ENCODE data around the gene NELFA. TPM values are rescaled to one million over a fixed set of nuclear protein-coding genes. Genes with fewer than 3 reads are reported as not detected.

NELFA gene
- total RNA-seq, 2 experiments from 2014 or later, result 32.2 to 35.6 TPM

GRCh38 chr4:1961563-1961962 is 47.2 kb downstream of the NELFA start:
- DNase-seq (no peak), ATAC-seq (no peak)
- Mint-ChIP-seq H3K4me3 (no peak overlapping the region), H3K36me3 (ENCODE audit: low read depth) (peaks cover 86% of the 10 kb centered on the region), H3K4me1 (ENCODE audit: low read depth) (no peaks in the 10 kb centered on the region), H3K27ac (no peak overlapping the region), H3K9me3 (ENCODE audit: insufficient read depth) (no peaks in the 10 kb centered on the region), H3K27me3 (ENCODE audit: low read depth) (no peaks in the 10 kb centered on the region)
- CTCF ChIA-PET, result interaction anchor here (1.5 kb wide), 1 partner anchor 24 kb away, joined by 4 read pairs; no protein-coding TSS in a partner anchor
- POLR2A ChIA-PET, result no interaction called here

- POLR2A ChIA-PET, result no interaction called here
- Mint-ChIP-seq H3K4me1 (ENCODE audit: low read depth) (no peaks in the 10 kb centered on the region), H3K27me3 (ENCODE audit: low read depth) (no peaks in the 10 kb centered on the region), H3K27ac (no peak overlapping the region), H3K9me3 (ENCODE audit: insufficient read depth) (no peaks in the 10 kb centered on the region), H3K4me3 (no peak overlapping the region), H3K36me3 (ENCODE audit: low read depth) (peaks cover 87% of the 10 kb centered on the region)
- CTCF ChIA-PET, result interaction anchor here (1.5 kb wide), 1 partner anchor 24 kb away, joined by 4 read pairs; no protein-coding TSS in a partner anchor
- no peak for ATAC-seq
- DNase-seq, result no peak
Measured at GRCh38 chr4:1961038-1961437, 47.7 kb downstream of the NELFA start.

DNA sequence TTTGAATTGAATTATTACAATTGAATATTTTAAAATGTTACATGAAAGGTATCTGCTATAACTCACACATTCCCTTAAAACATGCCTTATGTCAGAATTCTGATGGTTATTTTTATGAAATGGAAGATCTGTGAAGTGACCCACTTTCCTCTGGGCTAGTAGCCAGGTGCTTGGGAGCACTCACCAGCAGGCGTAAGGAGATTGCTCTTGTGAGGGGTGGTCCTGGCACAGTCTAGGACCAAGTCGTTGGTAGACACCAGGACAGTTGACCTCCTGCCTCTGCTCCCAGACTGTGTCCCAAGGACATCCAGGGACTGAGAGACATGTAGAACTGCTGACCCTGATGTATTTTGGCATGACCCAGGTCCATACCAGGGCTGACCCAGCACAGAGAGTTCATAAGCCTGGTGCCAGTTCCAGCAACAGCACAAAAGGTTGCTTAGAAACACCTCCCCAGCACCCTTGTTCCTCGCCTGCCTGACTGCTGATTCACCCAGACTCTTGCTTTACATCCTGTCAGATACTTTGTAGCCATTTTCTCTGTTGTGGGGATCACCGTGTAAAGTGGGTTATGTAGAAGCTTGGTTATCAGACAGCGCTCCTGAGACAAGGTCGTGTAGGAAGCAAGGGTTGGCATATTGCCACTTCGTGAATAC is 48.5 kb downstream of the NELFA start:
- no peaks in the 10 kb centered on the region for H3K9me3 Mint-ChIP-seq (ENCODE audit: insufficient read depth)
- ChIA-PET POLR2A (no interaction called here), CTCF (no interaction called here)
- DNase-seq (no peak), ATAC-seq (no peak)
- H3K36me3 Mint-ChIP-seq (ENCODE audit: low read depth), result peaks cover 87% of the 10 kb centered on the region
- H3K4me1 Mint-ChIP-seq (ENCODE audit: low read depth), result no peaks in the 10 kb centered on the region
- no peaks in the 10 kb centered on the region for H3K27me3 Mint-ChIP-seq (ENCODE audit: low read depth)
- H3K4me3 Mint-ChIP-seq, result no peak overlapping the region
- H3K27ac Mint-ChIP-seq, result no peak overlapping the region

GRCh38 chr4:1959104-1959384 is 49.7 kb downstream of the NELFA start:
- no peak for ATAC-seq
- no peak overlapping the region for H3K27ac Mint-ChIP-seq
- no peaks in the 10 kb centered on the region for H3K27me3 Mint-ChIP-seq (ENCODE audit: low read depth)
- ChIA-PET POLR2A (no interaction called here), CTCF (no interaction called here)
- no peaks in the 10 kb centered on the region for H3K9me3 Mint-ChIP-seq (ENCODE audit: insufficient read depth)
- no peak overlapping the region for H3K4me3 Mint-ChIP-seq
- no peaks in the 10 kb centered on the region for H3K4me1 Mint-ChIP-seq (ENCODE audit: low read depth)
- no peak for DNase-seq
- H3K36me3 Mint-ChIP-seq (ENCODE audit: low read depth), result peaks cover 86% of the 10 kb centered on the region

DNA sequence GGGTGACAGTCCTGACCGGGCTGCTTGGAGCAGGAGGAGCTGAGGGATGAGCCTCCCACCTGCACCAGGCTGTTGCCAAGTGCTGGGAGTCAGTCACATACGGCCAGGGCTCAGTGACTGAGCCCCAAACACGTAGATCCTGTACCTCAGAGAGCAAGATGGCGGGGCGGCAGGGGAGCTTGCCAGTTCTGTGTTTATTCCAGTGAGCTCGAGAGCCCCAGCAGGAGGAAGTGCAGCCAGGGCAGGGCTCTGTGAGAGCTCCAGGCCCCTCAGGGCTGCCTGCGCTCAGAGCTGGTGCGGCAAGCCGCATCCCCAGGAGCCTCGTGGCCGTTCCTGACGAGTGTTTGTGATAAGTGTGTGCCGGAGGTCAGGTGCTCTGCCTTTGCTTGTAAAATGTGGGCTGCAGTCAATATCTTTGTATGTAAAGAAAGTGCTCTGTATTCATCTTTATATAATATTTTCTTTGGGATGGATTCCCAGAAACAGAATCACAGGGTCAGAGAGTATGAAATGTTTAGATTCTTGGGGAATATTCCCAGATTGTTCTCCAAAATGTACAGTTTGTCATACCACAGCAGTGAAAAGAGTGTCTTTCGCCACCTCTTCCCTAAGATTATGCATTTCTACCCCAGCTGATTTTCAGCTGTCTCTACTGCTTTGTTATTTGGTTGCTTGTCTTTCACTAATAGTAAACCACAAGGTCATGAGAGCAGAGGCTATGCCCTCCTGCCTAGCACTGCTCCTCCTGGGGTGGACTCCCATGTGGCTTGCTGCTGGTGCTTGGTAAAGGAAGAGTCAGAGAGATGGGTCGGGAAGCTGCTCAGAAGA is 50.3 kb downstream of the NELFA start:
- Mint-ChIP-seq H3K27ac (peak overlapping the region; percentile 25), H3K27me3 (ENCODE audit: low read depth) (no peaks in the 10 kb centered on the region), H3K9me3 (ENCODE audit: insufficient read depth) (no peaks in the 10 kb centered on the region), H3K36me3 (ENCODE audit: low read depth) (peaks cover 83% of the 10 kb centered on the region), H3K4me3 (no peak overlapping the region), H3K4me1 (ENCODE audit: low read depth) (no peaks in the 10 kb centered on the region)
- POLR2A ChIA-PET, result no interaction called here
- DNase-seq, result no peak
- no peak for ATAC-seq
- CTCF ChIA-PET, result interaction anchor here (0.7 kb wide), 1 partner anchor 52 kb away, joined by 3 read pairs; no protein-coding TSS in a partner anchor

- DNase-seq (no peak), ATAC-seq (no peak)
- POLR2A ChIA-PET, result no interaction called here
- Mint-ChIP-seq H3K4me1 (ENCODE audit: low read depth) (no peaks in the 10 kb centered on the region), H3K27ac (no peak overlapping the region), H3K27me3 (ENCODE audit: low read depth) (no peaks in the 10 kb centered on the region), H3K36me3 (ENCODE audit: low read depth) (peaks cover 73% of the 10 kb centered on the region), H3K4me3 (no peak overlapping the region), H3K9me3 (ENCODE audit: insufficient read depth) (no peaks in the 10 kb centered on the region)
- CTCF ChIA-PET, result no interaction called here
Measured at GRCh38 chr4:1956631-1957030, 52.1 kb downstream of the NELFA start.

GRCh38 chr4:1953335-1953734 is 55.4 kb downstream of the NELFA start:
- ChIA-PET CTCF (no interaction called here), POLR2A (no interaction called here)
- peaks cover 71% of the 10 kb centered on the region for H3K36me3 Mint-ChIP-seq (ENCODE audit: low read depth)

DNA sequence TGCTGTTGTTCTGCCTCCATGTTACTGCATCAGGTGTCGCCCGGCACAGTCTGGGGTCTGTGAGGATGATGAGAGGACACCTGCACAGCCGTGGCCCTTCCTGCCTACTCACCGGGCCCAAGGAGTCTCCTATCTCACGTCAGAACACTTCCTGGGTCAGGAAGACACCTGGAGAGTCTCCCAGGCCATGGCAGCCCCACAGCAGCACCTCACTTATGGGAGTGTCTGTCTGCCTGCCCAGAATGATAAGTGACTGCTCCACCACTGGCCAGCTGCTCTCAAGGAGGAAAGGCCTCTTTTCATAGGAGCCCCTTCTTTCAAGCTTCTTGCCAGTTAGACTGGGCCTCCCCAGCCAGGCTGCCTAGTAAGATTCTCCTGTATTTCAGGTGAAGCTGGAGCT is 56.1 kb downstream of the NELFA start:
- Mint-ChIP-seq H3K27me3 (ENCODE audit: low read depth) (no peaks in the 10 kb centered on the region), H3K4me3 (no peak overlapping the region), H3K9me3 (ENCODE audit: insufficient read depth) (no peaks in the 10 kb centered on the region), H3K36me3 (ENCODE audit: low read depth) (peaks cover 71% of the 10 kb centered on the region), H3K4me1 (ENCODE audit: low read depth) (peaks cover 8% of the 10 kb centered on the region), H3K27ac (no peak overlapping the region)
- POLR2A ChIA-PET, result no interaction called here
- ATAC-seq (no peak), DNase-seq (no peak)
- CTCF ChIA-PET, result interaction anchor here (0.5 kb wide), 1 partner anchor 31 kb away, joined by 3 read pairs; no protein-coding TSS in a partner anchor

More at GRCh38 chr4:1953335-1953734, 55.4 kb downstream of the NELFA start:
- ATAC-seq (no peak), DNase-seq (no peak)
- Mint-ChIP-seq H3K27ac (no peak overlapping the region), H3K27me3 (ENCODE audit: low read depth) (no peaks in the 10 kb centered on the region), H3K4me3 (no peak overlapping the region), H3K4me1 (ENCODE audit: low read depth) (peaks cover 8% of the 10 kb centered on the region), H3K9me3 (ENCODE audit: insufficient read depth) (no peaks in the 10 kb centered on the region)

GRCh38 chr4:1952058-1952700 is 56.6 kb downstream of the NELFA start:
- H3K9me3 Mint-ChIP-seq (ENCODE audit: insufficient read depth), result no peaks in the 10 kb centered on the region
- H3K36me3 Mint-ChIP-seq (ENCODE audit: low read depth), result peaks cover 69% of the 10 kb centered on the region
- H3K27ac Mint-ChIP-seq, result no peak overlapping the region
- no peak for DNase-seq
- no peaks in the 10 kb centered on the region for H3K27me3 Mint-ChIP-seq (ENCODE audit: low read depth)
- ChIA-PET CTCF (interaction anchor here (0.5 kb wide), 1 partner anchor 31 kb away, joined by 3 read pairs; no protein-coding TSS in a partner anchor), POLR2A (no interaction called here)
- ATAC-seq, result no peak
- no peak overlapping the region for H3K4me3 Mint-ChIP-seq
- H3K4me1 Mint-ChIP-seq (ENCODE audit: low read depth), result peaks cover 8% of the 10 kb centered on the region

- ATAC-seq, result no peak
- CTCF ChIA-PET, result no interaction called here
- Mint-ChIP-seq H3K27me3 (ENCODE audit: low read depth) (no peaks in the 10 kb centered on the region), H3K9me3 (ENCODE audit: insufficient read depth) (no peaks in the 10 kb centered on the region), H3K27ac (no peak overlapping the region), H3K4me3 (no peak overlapping the region), H3K4me1 (ENCODE audit: low read depth) (peaks cover 8% of the 10 kb centered on the region), H3K36me3 (ENCODE audit: low read depth) (peaks cover 65% of the 10 kb centered on the region)
- no peak for DNase-seq
- POLR2A ChIA-PET, result no interaction called here
Measured at GRCh38 chr4:1950369-1950768, 58.4 kb downstream of the NELFA start.

GRCh38 chr4:1948892-1949436 is 59.8 kb downstream of the NELFA start:
- peaks cover 8% of the 10 kb centered on the region for H3K4me1 Mint-ChIP-seq (ENCODE audit: low read depth)
- H3K27ac Mint-ChIP-seq, result peak overlapping the region; percentile 28
- no peaks in the 10 kb centered on the region for H3K27me3 Mint-ChIP-seq (ENCODE audit: low read depth)
- ChIA-PET CTCF (no interaction called here), POLR2A (no interaction called here)
- H3K4me3 Mint-ChIP-seq, result no peak overlapping the region
- peaks cover 64% of the 10 kb centered on the region for H3K36me3 Mint-ChIP-seq (ENCODE audit: low read depth)
- no peak for ATAC-seq
- no peak for DNase-seq
- no peaks in the 10 kb centered on the region for H3K9me3 Mint-ChIP-seq (ENCODE audit: insufficient read depth)

DNA sequence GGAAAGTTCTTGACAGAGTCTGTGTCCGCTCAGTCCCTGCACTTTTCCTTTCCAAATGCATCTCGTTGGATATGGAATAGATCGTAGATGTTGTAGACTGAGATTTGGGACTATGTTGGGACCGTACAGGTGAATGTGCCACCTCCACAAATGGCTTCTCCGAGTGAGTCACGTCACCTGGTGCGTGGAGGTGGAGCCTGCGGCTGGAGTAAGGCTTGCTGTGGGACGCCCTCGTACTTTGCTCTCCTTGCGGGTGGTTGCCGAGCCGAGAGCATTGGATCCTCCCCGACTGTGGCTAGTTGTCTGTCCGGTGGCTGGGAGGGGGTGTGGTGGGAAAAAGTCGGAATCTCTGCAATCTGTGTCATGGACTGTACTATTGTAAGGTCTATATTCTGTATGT is 60.5 kb downstream of the NELFA start:
- Mint-ChIP-seq H3K27ac (no peak overlapping the region), H3K36me3 (ENCODE audit: low read depth) (peaks cover 66% of the 10 kb centered on the region)
- CTCF ChIA-PET, result no interaction called here

More for the DNA sequence above, 60.5 kb downstream of the NELFA start:
- H3K4me3 Mint-ChIP-seq, result no peak overlapping the region
- H3K9me3 Mint-ChIP-seq (ENCODE audit: insufficient read depth), result no peaks in the 10 kb centered on the region
- POLR2A ChIA-PET, result no interaction called here
- no peak for ATAC-seq
- DNase-seq, result no peak
- peaks cover 8% of the 10 kb centered on the region for H3K4me1 Mint-ChIP-seq (ENCODE audit: low read depth)
- H3K27me3 Mint-ChIP-seq (ENCODE audit: low read depth), result no peaks in the 10 kb centered on the region

Data from activated CD8-positive, alpha-beta T cell treated with anti-CD3 and anti-CD28 coated beads, Interleukin-2, amount 10 ng/mL, durations not matched to agents 7 days and 5 days (primary cell).